ENCODE measurements around the gene GPR37. TPM values are rescaled to one million over a fixed set of nuclear protein-coding genes. Genes with fewer than 3 reads are reported as not detected.

Gene GPR37
- total RNA-seq, 1 experiment from 2014 or later = 1.6 TPM

DNA sequence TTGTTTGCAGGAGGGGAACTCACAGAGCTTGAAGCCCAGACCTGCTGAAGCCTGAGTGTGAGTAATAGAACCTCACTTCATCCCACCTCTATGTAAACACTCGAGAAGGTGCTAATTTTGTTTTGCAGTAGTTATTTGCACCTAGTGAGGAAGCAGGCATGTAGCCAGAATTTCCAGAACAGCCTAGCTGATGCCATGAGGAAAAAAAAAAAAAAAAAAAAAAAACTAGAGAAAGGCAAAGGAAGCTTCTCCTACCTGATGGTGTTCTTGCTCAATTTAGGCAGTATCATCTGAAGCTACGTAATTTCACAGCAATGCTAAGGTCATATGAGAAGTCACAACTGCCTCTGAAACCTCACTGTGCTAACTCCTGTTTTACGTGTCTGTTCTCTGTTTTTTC, 13.6 kb upstream of the GPR37 start:
- Mint-ChIP-seq H3K36me3 (ENCODE audit: insufficient read depth in 1 of 3, low read depth in 3 of 3) (peaks cover 0 to 4% (median 4%) of the 10 kb centered on the region in 3 experiments; a peak in 1 of 7 replicates), H3K9me3 (no peaks in the 10 kb centered on the region), H3K4me1 (peaks cover 6 to 17% of the 10 kb centered on the region in 2 experiments), H3K27me3 (ENCODE audit: low read depth) (no peaks in the 10 kb centered on the region), H3K4me3 (no peak overlapping the region), H3K27ac (no peak overlapping the region)
- Histone ChIP-seq H4K5ac (ENCODE audit: insufficient read length, low read depth, low read length) (no peak overlapping the region), H3K18ac (ENCODE audit: insufficient read length, low read depth, low read length) (no peak overlapping the region), H2BK120ac (ENCODE audit: low read depth, low read length, poor library complexity, severe bottlenecking) (no peak overlapping the region), H3K27me3 (ENCODE audit: insufficient read depth, low read length) (no peaks in the 10 kb centered on the region), H3K79me1 (ENCODE audit: insufficient read depth, low read depth, low read length, poor library complexity, severe bottlenecking) (no peaks in the 10 kb centered on the region), H3K23ac (ENCODE audit: insufficient read length, low read depth, low read length) (no peak overlapping the region), H3K23me2 (ENCODE audit: insufficient read length, low read depth, low read length, poor library complexity, severe bottlenecking) (no peaks in the 10 kb centered on the region), H2BK20ac (ENCODE audit: low read depth, low read length, poor library complexity, severe bottlenecking) (no peak overlapping the region), H2AFZ (ENCODE audit: low read length) (no peak overlapping the region), H3K4ac (ENCODE audit: low read depth, low read length) (no peak overlapping the region), H3K4me1 (ENCODE audit: insufficient read depth, low read length) (peaks cover 3% of the 10 kb centered on the region; the same call in 1 of the 2 replicates), H4K20me1 (ENCODE audit: control insufficient read depth, insufficient read depth, insufficient read length) (no peaks in the 10 kb centered on the region), H3K4me2 (ENCODE audit: insufficient read depth, insufficient read length, low read length) (no peak overlapping the region), H3T11ph (ENCODE audit: low read length) (no peak overlapping the region), H2BK12ac (ENCODE audit: insufficient read length, low read depth, low read length) (no peak overlapping the region), H3K27ac (ENCODE audit: insufficient read length, low read depth, low read length) (no peak overlapping the region), H2AK5ac (ENCODE audit: insufficient read length, low read length) (no peak overlapping the region), H3K9ac (ENCODE audit: extremely low read depth, insufficient read length, low read length) (no peak overlapping the region), H4K91ac (ENCODE audit: insufficient read length, low read depth, low read length) (no peak overlapping the region), H3K79me2 (ENCODE audit: insufficient read depth, low read length) (no peaks in the 10 kb centered on the region), H3K9me3 (ENCODE audit: control insufficient read depth, low read depth, low read length) (no peaks in the 10 kb centered on the region), H3K56ac (ENCODE audit: insufficient read length, low read depth, low read length) (no peak overlapping the region), H4K8ac (replicated peaks; ENCODE audit: insufficient read length, low read depth, low read length) (no peak overlapping the region), H2BK15ac (ENCODE audit: low read depth, low read length) (no peak overlapping the region), H2BK5ac (ENCODE audit: insufficient read length, low read length) (no peak overlapping the region), H3K14ac (ENCODE audit: insufficient read depth, low read length) (no peak overlapping the region)
- no CpG with 5 or more reads among the region's 3 CpGs for WGBS (ENCODE audit: extremely low coverage, insufficient read length, low lambda C conversion rate)
- TF ChIP-seq, protein P1, sequence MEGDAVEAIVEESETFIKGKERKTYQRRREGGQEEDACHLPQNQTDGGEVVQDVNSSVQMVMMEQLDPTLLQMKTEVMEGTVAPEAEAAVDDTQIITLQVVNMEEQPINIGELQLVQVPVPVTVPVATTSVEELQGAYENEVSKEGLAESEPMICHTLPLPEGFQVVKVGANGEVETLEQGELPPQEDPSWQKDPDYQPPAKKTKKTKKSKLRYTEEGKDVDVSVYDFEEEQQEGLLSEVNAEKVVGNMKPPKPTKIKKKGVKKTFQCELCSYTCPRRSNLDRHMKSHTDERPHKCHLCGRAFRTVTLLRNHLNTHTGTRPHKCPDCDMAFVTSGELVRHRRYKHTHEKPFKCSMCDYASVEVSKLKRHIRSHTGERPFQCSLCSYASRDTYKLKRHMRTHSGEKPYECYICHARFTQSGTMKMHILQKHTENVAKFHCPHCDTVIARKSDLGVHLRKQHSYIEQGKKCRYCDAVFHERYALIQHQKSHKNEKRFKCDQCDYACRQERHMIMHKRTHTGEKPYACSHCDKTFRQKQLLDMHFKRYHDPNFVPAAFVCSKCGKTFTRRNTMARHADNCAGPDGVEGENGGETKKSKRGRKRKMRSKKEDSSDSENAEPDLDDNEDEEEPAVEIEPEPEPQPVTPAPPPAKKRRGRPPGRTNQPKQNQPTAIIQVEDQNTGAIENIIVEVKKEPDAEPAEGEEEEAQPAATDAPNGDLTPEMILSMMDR (conservative IDR thresholded peaks at IDR 0.05) = no peak
- no peak for DNase-seq

Data from H9 (cell line).